ENCODE measurements around the gene PEX10. TPM values are rescaled to one million over a fixed set of nuclear protein-coding genes. Genes with fewer than 3 reads are reported as not detected.
A peak's percentile ranks its signal among the peaks of the same experiment; 100 is the strongest.

PEX10 gene
- total RNA-seq, 1 donor, result 34.7 TPM

- Histone ChIP-seq H4K20me1 (ENCODE audit: insufficient read depth, low read length) (no peaks in the 10 kb centered on the region), H2AFZ (ENCODE audit: low read length) (no peak overlapping the region), H3K4me3 (ENCODE audit: insufficient read depth, low read length) (no peak overlapping the region), H3K79me2 (ENCODE audit: insufficient read depth, low read length) (no peaks in the 10 kb centered on the region), H3K27ac (ENCODE audit: low read depth, low read length) (no peak overlapping the region), H3K4me1 (ENCODE audit: insufficient read depth, low read length) (peaks cover 5% of the 10 kb centered on the region), H3K36me3 (ENCODE audit: insufficient read depth, low read length) (no peaks in the 10 kb centered on the region), H3K27me3 (ENCODE audit: insufficient read depth, low read length) (no peaks in the 10 kb centered on the region), H3K4me2 (ENCODE audit: insufficient read depth, low read length) (no peak overlapping the region), H3K9me3 (ENCODE audit: low read depth, low read length) (no peaks in the 10 kb centered on the region)
- no peak for TF ChIP-seq CTCF (IDR thresholded peaks at IDR 0.05; ENCODE audit: extremely low read depth, low read depth, low read length)
- DNase-seq (ENCODE audit: insufficient read length, low spot score, missing footprints), result peak; percentile 78
These were observed 33.2 kb downstream of the PEX10 start for GRCh38 chr1:2378956-2379732.

- Histone ChIP-seq H3K27ac (ENCODE audit: low read depth, low read length) (no peak overlapping the region), H3K79me2 (ENCODE audit: insufficient read depth, low read length) (no peaks in the 10 kb centered on the region), H4K20me1 (ENCODE audit: insufficient read depth, low read length) (no peaks in the 10 kb centered on the region), H2AFZ (ENCODE audit: low read length) (no peak overlapping the region), H3K27me3 (ENCODE audit: insufficient read depth, low read length) (no peaks in the 10 kb centered on the region), H3K4me1 (ENCODE audit: insufficient read depth, low read length) (peaks cover 5% of the 10 kb centered on the region), H3K4me3 (ENCODE audit: insufficient read depth, low read length) (no peak overlapping the region), H3K9me3 (ENCODE audit: low read depth, low read length) (no peaks in the 10 kb centered on the region), H3K36me3 (ENCODE audit: insufficient read depth, low read length) (no peaks in the 10 kb centered on the region), H3K4me2 (ENCODE audit: insufficient read depth, low read length) (no peak overlapping the region)
- DNase-seq (ENCODE audit: insufficient read length, low spot score, missing footprints), result peak; percentile 80
- no peak for TF ChIP-seq CTCF (IDR thresholded peaks at IDR 0.05; ENCODE audit: extremely low read depth, low read depth, low read length)
These were observed 33.9 kb downstream of the PEX10 start for GRCh38 chr1:2378441-2378851.

GRCh38 chr1:2377751-2378440 lies 34.5 kb downstream of the PEX10 start:
- Histone ChIP-seq H3K36me3 (ENCODE audit: insufficient read depth, low read length) (no peaks in the 10 kb centered on the region), H3K4me2 (ENCODE audit: insufficient read depth, low read length) (no peak overlapping the region), H3K4me1 (ENCODE audit: insufficient read depth, low read length) (peaks cover 5% of the 10 kb centered on the region), H3K27ac (ENCODE audit: low read depth, low read length) (no peak overlapping the region), H3K79me2 (ENCODE audit: insufficient read depth, low read length) (no peaks in the 10 kb centered on the region), H4K20me1 (ENCODE audit: insufficient read depth, low read length) (no peaks in the 10 kb centered on the region), H3K4me3 (ENCODE audit: insufficient read depth, low read length) (no peak overlapping the region), H2AFZ (ENCODE audit: low read length) (no peak overlapping the region), H3K27me3 (ENCODE audit: insufficient read depth, low read length) (no peaks in the 10 kb centered on the region), H3K9me3 (ENCODE audit: low read depth, low read length) (no peaks in the 10 kb centered on the region)
- peak; percentile 46 for DNase-seq (ENCODE audit: insufficient read length, low spot score, missing footprints)
- no peak for TF ChIP-seq CTCF (IDR thresholded peaks at IDR 0.05; ENCODE audit: extremely low read depth, low read depth, low read length)
